GM18907 (cell line): Measurements from ENCODE around the gene PHF5A.
"Not testable (repeated sequence)": the region's sequence is repeated elsewhere in the genome, so short reads cannot be mapped to it uniquely, and the experiment has no call there.

Experiments
- ATAC-seq: cut with Tn5 transposase; IDR thresholded peaks from one replicate; pipeline ENCODE4 v1.9.1; 2021; ENCODE audit warnings: mild to moderate bottlenecking, moderate library complexity; ENCODE audit not compliant: unreplicated experiment

The PHF5A gene

DNA sequence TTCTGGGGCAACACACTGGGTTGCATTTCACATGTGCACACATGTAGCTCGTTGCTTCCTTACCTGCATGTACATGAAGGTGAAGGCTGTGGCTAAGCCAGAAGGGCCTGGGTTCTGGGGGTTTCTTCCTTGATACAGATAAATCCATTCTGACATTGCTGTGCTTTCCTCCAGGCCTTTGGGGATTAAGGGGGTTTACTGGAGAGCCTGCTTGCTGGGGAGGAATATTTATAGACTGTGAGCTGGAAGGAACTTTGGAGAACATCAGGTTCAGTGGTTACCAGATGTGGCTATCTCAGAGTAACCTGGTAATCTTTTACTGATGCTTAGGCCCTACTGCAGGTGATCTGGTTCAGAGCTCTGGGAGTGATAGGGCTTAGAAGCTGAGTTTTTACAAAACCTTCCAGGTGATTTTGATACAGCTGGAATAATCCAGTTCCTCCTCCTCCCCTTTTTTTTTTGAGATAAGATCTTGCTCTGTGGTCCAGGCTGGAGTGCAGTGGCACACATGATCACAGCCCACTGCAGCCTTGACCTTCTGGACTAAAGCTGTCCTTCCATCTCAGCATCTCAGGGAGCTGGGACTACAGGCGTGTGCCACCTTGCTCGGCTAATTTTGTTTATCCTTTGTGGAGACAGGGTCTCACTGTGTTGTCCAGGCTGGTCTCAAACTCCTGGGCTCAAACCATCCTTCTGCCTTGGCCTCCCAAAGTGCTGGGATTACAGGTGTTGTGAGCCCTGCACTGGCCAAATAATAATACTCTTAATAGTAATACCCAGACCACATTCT is 20.3 kb upstream of the PHF5A start:
- no peak for ATAC-seq

DNA sequence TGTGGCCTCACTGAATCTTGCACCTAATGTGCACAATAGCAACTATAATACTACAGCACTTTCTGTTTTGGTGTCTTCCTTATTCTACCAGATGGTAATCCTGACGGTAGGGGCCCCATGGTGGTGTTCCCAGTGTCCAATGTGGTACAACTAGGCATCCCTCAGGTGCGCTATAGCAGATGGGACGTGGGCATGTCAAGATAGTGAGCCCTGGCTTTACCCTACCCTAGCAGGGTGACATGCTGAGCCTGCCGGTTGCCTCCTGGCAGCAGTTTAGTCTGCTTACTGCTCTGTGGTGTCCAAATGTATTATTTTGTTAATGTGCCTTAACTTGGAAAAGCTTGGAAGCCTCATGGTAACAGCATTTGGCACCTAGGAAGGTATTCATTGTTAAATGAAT is 19.6 kb upstream of the PHF5A start:
- ATAC-seq, result no peak

DNA sequence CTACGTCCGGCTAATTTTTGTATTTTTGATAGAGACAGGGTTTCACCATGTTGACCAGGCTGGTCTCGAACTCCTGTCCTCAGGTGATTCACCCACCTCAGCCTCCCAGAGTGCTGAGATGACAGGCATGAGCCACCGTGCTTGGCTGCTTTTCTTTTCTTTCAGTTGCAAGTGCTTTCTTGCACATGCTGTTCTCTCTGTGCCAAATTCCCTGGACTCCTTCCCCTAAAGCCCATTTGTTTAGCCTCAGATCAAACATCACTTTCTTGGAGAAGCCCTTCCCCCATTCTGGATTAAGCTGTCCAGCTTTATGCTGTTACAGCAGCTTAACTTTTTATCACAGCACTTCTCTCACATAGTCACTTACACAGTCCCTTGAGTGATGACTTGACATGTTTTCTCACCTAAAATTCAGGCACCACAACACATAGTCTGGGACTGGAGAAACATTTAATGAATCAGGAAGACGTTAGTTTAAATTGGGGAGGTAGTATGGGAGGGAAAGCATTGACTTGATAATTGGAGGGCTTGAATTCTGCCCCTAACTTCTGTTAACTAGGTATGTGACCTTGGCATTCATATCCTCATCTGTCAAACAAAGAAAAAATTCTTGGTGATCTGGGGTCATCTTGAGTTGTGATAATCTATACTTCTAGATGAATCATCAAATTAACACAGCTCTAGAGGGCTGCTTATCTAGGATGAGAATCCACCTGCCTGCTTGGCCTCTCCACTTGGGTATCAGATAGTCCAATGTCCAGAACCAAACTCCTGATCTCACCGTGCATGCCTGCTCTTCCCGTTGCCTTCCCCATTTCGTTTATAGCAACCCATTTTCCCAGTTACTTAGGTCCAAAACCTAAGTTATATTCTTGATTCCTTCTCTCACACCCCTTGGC is 18.8 kb upstream of the PHF5A start:
- no peak for ATAC-seq

DNA sequence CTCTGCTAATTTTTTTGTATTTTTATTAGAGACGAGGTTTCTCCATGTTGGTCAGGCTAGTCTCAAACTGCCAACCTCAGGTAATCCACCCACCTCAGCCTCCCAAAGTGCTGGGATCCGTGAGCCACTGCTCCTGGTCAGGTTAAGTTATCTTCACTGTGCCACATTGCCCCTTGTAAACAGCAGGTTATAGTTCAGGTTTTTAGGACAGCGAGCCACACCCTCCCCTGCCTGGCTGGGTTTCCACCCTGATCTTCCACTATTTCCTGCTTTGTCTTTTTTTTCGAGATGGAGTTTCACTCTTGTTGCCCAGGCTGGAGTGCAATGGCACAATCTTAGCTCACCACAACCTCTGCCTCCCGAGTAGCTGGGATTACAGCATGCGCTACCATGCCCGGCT is 16.5 kb upstream of the PHF5A start:
- ATAC-seq, result no peak

DNA sequence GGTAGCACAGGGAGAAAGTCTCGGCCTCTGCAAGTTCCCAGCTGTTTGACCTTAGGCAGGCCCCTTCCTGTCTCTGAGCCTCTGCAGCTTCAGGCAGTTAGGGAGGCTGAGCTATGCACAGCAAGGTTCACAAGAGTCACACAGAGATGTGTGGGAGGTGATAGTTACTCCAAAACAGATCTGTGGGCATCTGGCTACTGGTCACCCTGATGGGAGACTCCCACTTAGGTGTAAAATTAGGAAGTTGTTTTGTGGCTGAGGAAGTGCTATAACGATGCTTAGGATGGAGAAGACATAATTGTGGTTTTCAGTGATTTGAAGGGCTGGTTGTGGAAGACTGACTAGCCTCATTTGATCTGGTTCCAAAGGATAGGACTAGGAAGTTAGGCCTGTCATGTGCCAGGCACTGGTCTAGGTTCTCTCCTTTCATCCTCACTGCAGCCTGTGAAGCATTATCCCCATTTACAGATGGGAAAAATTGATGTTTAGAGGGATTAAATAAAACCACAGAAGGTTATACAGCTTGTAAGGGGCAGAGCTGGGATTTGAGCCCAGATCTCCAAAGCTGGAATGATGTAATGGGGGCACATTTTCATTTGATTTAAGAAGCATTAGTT is 13.9 kb upstream of the PHF5A start:
- no peak for ATAC-seq

DNA sequence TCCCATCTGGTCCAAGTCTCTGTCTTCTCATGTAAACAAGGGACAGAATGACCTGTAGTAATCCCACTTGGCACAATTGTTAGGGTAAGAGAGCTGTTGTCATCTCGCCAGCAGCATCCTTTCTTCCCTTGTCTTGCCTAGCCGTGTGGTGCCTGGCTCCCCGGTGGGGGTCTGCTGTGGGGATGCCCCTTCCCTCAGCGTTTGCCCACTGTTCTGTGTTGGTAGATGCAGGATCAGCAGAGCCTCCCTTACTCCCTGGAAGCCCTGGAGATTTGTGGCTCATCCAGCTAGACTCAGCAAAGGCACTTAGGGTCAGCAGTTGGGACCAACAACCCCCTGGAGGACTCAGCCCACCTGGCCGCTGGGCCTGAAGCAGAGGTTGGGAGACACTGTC is 13.4 kb upstream of the PHF5A start:
- ATAC-seq, result no peak

DNA sequence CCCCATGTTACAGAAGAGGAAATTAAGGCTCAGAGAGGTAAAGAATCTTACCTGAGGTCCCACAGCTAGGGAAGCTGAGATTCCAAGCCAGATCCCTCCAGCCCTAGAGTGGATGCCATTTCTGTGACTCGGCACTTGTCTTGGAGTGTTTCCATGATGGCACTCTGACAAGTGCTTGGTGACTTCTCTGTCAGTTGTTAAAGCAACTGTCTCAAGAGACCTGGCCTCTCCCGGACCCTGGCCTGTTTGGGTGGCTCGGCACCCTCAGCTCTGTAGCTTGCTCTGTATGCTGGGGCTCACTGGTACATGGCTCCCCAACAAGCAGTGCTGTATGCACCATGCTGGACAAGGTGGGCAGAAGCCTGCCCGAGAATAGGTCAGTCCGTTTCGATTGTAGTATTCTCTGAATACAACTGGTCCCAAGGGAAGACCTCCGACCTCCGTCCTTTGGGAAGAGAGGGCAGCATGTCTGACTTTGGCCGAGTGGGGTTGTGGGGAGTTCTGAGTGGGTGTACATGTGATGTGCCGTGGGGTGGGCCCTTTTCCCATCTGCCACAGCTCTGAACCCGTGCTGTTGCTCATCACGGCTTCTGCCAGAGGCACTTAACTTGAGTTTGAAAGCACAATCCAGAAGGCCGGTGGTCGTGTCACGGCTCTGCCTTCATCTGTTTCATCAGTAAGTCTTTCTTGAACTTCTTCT is 12.8 kb upstream of the PHF5A start:
- ATAC-seq, result no peak

DNA sequence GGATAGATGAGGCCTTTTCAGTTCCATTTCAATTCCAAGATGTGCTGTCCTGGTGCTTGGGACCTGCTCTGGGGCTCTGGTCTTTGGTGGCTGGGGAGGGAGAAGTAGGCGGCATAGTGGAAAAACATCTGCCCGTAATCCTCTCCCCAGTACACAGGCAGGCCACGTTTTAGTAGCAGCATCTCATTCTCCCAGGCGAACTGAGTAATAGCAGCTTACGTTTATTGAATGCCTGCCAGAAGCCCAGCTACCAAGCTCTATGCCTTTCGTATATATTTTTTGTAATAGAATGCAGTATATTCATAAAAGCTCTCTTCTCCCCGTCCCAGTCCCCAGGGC is 11.9 kb upstream of the PHF5A start:
- ATAC-seq, result no peak

DNA sequence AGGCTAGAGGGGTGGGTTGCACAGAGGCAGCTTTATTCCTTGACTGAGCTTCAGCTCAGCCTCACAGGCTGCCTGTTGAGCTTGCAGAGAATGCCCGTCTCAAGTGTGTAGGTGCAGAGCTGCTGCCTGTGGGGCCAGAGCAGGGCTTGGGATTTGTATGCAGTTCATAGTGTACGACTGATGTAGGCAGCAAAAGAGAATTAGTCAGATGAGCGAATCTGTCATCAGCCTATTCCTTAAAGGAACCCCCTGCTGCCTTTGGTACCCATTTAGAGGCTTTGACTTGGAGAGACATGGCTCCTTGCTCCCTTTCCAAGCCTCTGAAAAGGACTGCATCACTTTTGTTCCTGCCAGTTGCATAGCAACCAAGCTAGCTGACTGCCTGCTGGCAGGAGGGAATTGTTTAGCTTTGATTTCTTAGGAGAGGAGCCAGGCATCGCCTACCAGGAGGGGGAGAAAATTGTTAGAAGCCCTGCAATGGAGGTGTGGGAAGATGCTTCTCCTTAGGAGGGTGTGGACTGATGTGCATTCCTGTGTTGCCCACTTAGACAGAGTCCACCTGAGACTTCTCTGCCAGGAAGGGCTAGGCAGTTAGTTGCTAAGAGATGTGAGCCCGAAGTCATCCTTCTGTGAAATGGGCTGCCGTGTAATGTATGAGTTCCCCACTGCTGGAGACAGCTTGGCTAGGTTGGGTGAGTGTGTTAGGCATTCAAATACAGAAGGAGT is 11.3 kb upstream of the PHF5A start:
- no peak for ATAC-seq

DNA sequence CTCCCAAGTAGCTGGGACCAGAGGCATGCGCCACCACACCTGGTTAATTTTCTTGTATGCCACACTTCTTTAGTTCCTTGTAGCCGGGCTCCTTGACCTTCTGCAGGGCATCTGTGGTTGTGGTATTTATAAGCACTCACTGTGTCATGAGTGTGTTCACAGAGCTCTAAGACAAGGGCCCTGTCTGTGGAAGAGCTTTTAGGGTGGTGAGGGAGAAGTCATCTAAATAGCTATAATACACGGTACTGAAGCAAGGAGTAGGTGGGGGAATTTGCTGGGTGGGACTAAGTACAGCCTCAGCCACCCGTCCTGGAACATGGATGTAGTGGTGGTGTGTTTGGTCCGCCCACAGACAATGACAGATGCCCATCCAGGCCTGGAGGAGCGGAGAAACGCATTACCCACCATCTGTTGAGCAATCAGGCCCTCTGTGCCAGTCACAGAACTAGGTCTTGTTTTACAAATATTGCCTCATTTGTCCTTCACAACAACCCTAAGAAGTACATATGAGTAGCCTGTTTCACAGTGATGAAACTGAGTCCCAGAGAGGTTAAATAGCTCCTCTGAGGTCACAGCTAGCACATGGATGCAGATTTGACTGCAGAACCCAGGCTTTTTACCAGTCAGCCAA is 10.5 kb upstream of the PHF5A start:
- no peak for ATAC-seq

DNA sequence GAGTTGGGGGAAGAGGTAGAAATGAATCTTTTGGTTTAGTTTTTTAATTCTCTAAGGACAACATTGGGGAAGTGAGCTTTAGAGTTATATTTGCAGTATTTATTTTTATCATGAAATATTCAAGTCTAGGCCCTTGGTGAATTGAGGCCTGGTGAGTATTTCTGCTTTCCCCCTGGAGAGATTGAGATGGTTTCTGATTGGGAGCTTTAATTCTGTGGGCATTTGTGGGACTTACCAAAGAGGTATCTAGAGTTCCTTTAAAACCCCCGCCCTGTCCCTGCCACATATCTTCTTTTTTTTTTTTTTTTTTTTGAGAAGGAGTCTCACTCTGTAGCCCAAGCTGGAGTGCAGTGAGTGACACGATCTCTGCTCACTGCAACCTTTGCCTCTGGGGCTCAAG is 10.0 kb upstream of the PHF5A start:
- no peak for ATAC-seq

DNA sequence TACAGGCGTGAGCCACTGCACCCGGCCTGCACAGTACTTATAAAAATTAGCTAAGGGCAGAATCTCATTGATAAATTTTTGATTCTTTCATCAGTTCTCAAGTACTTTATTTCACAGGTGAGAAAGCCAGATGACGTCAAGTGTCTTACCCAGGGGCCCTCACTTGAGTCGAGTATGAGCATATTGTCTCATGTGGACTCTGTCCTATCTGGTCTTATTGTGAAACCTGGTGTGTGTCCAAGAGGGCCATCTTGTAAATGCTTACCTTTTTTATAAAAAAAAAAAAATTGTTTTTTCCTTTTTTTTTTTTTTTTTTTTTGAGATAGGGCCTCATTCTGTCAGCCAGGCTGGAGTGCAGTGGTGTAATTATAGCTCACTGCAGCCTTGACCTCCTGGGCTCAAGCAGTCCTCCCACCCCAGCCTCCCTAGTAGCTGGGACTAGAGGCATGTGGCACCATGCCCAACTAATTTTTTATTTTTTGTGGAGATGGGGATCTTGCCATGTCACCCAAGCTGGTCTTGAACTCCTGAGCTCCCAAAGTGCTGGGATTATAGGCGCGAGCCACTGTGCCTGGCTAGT is 6.5 kb upstream of the PHF5A start:
- no peak for ATAC-seq

DNA sequence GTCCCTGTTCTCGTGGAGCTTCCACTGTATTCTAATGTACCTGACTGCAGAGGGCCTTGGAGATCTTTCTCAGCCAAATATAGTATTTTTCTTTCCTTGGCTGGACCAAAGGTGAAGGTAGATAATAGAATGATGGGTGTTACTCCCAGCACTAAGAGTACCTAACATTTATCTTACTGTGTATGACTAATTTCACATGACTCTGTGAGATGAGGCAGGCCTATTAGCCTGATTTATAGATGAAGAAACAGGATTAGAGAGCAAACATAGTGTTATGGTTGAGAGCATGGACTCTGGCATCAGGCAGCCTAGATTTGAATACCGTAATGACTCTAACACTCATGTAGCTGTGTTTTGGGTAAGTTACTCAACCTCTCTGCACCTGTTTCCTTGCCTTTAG is 3.1 kb upstream of the PHF5A start:
- ATAC-seq, result no peak

DNA sequence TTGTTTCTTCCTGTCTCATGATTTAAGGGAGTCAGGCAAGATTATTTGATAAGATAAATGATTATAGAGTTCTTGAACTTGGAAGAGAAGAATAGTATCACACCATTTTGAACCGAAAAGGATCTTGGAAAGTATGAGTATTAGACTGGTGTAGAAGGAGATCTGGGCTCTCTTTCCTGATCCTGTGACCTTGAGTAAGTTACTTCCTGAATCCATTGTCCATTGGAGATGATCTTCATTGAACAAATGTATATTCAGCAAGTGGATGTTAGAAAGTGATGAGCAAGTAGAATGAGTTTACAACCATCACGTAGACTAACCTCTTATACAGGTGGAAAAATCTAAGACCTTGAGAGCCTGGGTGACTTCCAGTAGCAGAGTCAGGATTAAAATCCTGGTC is 2.4 kb upstream of the PHF5A start:
- ATAC-seq, result no peak

DNA sequence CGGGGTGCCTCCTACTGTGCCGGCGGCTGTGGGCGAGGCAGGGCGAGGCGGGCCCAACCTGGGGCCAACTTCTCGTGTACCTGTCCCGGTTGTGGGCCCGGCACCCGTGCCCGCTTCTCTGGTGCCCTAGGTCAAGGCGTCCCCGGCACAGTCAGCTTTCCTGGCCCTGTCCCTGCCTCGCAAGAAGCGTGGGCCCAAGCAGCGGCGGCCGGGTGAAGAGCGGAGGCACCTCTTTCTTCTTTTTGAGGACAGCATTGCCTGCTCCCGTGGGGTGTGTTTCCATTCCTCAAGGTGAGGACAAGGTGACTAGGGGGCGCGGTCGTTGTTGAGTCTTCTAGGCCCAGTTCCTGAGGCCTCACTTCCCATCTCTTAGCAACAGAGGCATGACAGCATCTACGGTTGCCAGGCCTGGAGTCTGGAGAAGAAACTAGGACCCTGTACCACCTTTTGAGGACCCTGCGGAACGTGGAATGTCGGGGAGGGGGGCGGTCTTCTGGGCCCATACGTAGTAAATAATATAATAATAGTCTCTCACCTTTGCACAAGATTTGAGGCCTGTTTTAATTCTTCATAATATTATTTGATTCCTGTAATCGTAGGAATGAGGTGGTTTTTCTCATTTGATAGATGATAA is 843 bp upstream of the PHF5A start:
- ATAC-seq, result peak; percentile 21

DNA sequence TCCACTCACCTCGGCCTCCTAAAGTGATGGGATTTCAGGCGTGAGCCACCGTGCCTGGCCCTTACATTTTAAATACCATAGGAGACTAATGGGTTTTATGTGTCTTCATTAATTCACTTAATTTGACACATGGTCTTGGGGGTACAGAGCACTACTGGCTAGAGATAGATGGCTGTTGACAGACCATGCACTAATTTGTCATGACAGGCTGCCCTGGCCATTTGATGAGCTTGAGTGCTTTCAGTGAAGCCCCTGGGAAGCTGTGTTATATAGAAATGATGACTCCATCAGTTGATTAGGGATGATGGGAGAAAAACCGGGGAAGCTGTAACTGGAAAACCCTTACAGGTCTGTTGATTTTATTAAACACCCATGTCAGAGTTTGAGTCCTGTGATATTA is 6.6 kb downstream of the PHF5A start:
- no peak for ATAC-seq

DNA sequence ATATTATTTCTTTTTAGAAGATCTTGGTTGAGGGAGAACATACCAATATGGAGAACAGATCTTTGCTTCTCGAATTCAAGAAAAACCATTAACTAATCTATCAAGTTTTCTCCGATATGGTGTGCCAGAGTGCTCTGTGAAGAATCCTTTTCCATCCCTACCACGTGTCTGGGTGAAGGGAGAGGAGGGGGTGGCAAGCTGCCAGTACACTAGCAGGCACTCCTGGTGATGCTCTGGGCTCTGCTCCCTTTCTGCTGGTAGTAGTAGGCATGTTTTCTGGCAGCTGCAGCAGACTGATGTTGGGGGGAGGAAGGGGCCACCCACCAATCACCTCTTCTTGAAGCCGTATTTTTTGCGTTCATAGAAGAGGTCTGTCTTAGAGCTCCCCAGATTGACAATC is 8.4 kb downstream of the PHF5A start:
- ATAC-seq, result not testable (repeated sequence)

DNA sequence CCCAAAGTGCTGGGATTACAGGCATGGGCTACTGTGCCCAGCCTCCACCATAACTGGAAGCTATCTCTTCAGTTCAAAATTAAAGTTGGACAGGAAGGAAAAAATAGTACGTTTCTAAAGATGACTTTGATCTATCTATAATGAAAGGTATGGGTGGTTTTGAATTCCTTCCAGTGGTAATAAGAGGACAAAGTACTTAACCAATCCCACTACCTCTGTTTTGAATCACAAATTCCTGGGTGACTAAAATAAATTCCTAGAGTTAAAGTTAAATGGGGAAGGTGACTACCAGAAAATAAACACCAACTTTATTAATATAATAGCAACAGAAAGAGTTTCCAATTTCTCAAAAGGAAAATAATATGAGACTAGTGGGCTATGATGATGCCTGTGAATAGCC is 9.1 kb downstream of the PHF5A start:
- ATAC-seq, result no peak

DNA sequence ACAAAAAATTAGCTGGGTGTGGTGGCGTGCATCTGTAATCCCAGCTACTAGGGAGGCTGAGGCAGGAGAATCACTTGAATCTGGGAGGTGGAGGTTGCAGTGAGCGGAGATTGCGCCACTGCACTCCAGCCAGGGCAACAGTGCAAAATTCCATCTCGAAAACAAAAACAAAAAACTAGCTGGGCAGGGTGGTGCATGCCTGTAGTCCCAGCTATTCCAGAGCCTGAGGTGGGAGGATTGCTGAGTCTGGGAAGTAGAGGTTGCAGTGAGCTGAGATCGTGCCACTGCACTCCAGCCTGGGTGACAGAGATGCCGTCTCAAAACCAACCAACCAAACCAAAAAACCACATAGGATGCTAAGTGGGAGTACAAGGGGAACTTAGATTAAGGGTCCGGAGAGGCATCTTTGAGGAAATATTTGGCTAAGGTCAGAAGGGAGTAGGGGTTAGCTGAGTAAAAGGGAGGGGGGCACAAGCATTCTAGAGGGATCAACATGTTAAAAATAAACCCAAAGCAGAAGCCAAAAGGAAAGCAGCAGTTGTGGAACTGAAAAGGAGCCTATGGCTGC is 10.2 kb downstream of the PHF5A start:
- no peak for ATAC-seq
